Testis (tissue), 3 donors: Measurements from ENCODE around the gene TAGLN2. TPM values are rescaled to one million over a fixed set of nuclear protein-coding genes. Genes with fewer than 3 reads are reported as not detected.

Source experiments
- DNase-seq: peaks from one replicate; pipeline ENCODE4 v3.0.0-alpha.2; 2019
- H3K27ac ChIP-seq, 2 donors: fragments of 200-600 bp; sonication (generic); one replicate each; pipeline ENCODE4 v1.5.1; 2019
- H3K27me3 ChIP-seq: fragments of 200-600 bp; sonication (generic); one replicate; pipeline ENCODE4 v1.5.1; 2019
- H3K36me3 ChIP-seq: fragments of 200-600 bp; sonication (generic); one replicate; pipeline ENCODE4 v1.5.1; 2017; ENCODE audit warnings: low read depth; ENCODE audit errors: missing control alignments
- H3K4me1 ChIP-seq: fragments of 200-600 bp; sonication (generic); one replicate; pipeline ENCODE4 v1.5.1; 2019
- H3K4me3 ChIP-seq, 2 donors: fragments of 200-600 bp; sonication (generic); one replicate each; pipeline ENCODE4 v1.5.1; 2017 to 2019
- H3K9me3 ChIP-seq: fragments of 200-600 bp; sonication (generic); one replicate; pipeline ENCODE4 v1.5.1; 2017
- CTCF ChIP-seq, 3 experiments: fragments of 450-650 bp in 2 of 3; fragments of 200-600 bp in 1 of 3; sonication (generic) in 1 of 3; IDR thresholded peaks; one replicate each; pipeline ENCODE4 v1.5.1; 2016 to 2019; ENCODE audit warnings: antibody characterized with exemption in 3 of 3, mild to moderate bottlenecking in 2 of 3, moderate library complexity in 1 of 3
- POLR2A ChIP-seq: fragments of 450-650 bp; IDR thresholded peaks from one replicate; pipeline ENCODE4 v1.6.1; 2017; ENCODE audit warnings: antibody characterized with exemption, mild to moderate bottlenecking, moderate library complexity
- WGBS, 2 donors: methylation state at CpG; one replicate each; pipeline ENCODE4 v1.1.5; 2018; 5-methylcytosine and 5-hydroxymethylcytosine counted together
- intact Hi-C: fragments of 100-400 bp; cut with DNase I; formaldehyde crosslinking; loops from one replicate; pipeline ENCODE4 v1.15.1; 2023; ENCODE audit warnings: low total_unique reads
- polyA plus RNA-seq: library from polyadenylated mRNA; stranded (reverse); fragments of 350-450 nt; fragmentation: Illumina TruSeq; extraction: RNeasy Lipid Tissue Mini Kit (QIAGEN cat#74804); gene quantifications from one replicate; pipeline ENCODE4 v1.2.3, GENCODE V29; 2014; ENCODE audit warnings: low read depth, low replicate concordance; ENCODE audit not compliant: insufficient read depth
- total RNA-seq, 2 donors: library from RNA; depleted of rRNA; stranded (reverse); fragments of >200 nt; gene quantifications; one replicate each; pipeline ENCODE4 v1.2.3, GENCODE V29; 2016

TAGLN2 gene
- total and polyA plus RNA-seq, 3 donors from 2014 or later: 204 to 389 (median 305) TPM

GRCh38 chr1:159940006-159940620, 14.8 kb upstream of the TAGLN2 start:
- WGBS, 2 donors: 96 to 97% methylated on average over 11 of the region's 11 CpGs
- peaks cover 7% of the 10 kb centered on the region for H3K4me1 ChIP-seq
- H3K36me3 ChIP-seq: no peaks in the 10 kb centered on the region
- no peak for TF ChIP-seq POLR2A
- no peak for TF ChIP-seq CTCF (IDR thresholded peaks at IDR 0.05)
- H3K4me3 ChIP-seq: no peak overlapping the region
- no peaks in the 10 kb centered on the region for H3K9me3 ChIP-seq
- H3K27me3 ChIP-seq: no peaks in the 10 kb centered on the region
- intact Hi-C loops: no loop called here
- H3K27ac ChIP-seq: no peak overlapping the region
- no peak for DNase-seq

GRCh38 chr1:159939678-159940002, 14.3 kb upstream of the TAGLN2 start:
- intact Hi-C loops: no loop called here

GRCh38 chr1:159938905-159939677, 13.8 kb upstream of the TAGLN2 start:
- Histone ChIP-seq H3K4me3 (no peak overlapping the region), H3K27ac (no peak overlapping the region), H3K36me3 (no peaks in the 10 kb centered on the region), H3K27me3 (no peaks in the 10 kb centered on the region), H3K4me1 (peaks cover 3% of the 10 kb centered on the region), H3K9me3 (no peaks in the 10 kb centered on the region)
- TF ChIP-seq CTCF (IDR thresholded peaks at IDR 0.05): no peak
- DNase-seq: no peak
- WGBS, 2 donors: 85 to 90% methylated on average over 6 of the region's 6 CpGs
- intact Hi-C loops: no loop called here

More at GRCh38 chr1:159939678-159940002, 14.3 kb upstream of the TAGLN2 start:
- Histone ChIP-seq H3K36me3 (no peaks in the 10 kb centered on the region), H3K27me3 (no peaks in the 10 kb centered on the region), H3K4me1 (peaks cover 3% of the 10 kb centered on the region), H3K9me3 (no peaks in the 10 kb centered on the region), H3K4me3 (no peak overlapping the region), H3K27ac (no peak overlapping the region)
- DNase-seq: no peak
- 94 to 96% methylated on average over 3 of the region's 3 CpGs for WGBS, 2 donors
- no peak for TF ChIP-seq CTCF (IDR thresholded peaks at IDR 0.05)
- no peak for TF ChIP-seq POLR2A

GRCh38 chr1:159938211-159938852, 13.0 kb upstream of the TAGLN2 start:
- 78 to 79% methylated on average over 5 to 7 of the region's 7 CpGs for WGBS, 2 donors
- no peaks in the 10 kb centered on the region for H3K9me3 ChIP-seq
- no peaks in the 10 kb centered on the region for H3K36me3 ChIP-seq
- TF ChIP-seq CTCF (IDR thresholded peaks at IDR 0.05) (no peak), POLR2A (no peak)
- no peaks in the 10 kb centered on the region for H3K27me3 ChIP-seq
- H3K27ac ChIP-seq: no peak overlapping the region
- intact Hi-C loops: no loop called here
- no peak overlapping the region for H3K4me3 ChIP-seq
- H3K4me1 ChIP-seq: peaks cover 3% of the 10 kb centered on the region
- DNase-seq: no peak
